ENCODE results near the gene ALX3. TPM values are rescaled to one million over a fixed set of nuclear protein-coding genes. Genes with fewer than 3 reads are reported as not detected.

The ALX3 gene
- total RNA-seq, 1 experiment from 2014 or later: 0.15 TPM

GRCh38 chr1:110057963-110058518 is 12.4 kb downstream of the ALX3 start:
- Mint-ChIP-seq H3K9me3 (no peaks in the 10 kb centered on the region), H3K27me3 (ENCODE audit: low read depth) (no peaks in the 10 kb centered on the region), H3K4me1 (no peaks in the 10 kb centered on the region), H3K36me3 (peaks cover 49% of the 10 kb centered on the region), H3K4me3 (no peak overlapping the region), H3K27ac (no peak overlapping the region)
- ChIA-PET CTCF (interaction anchor here (1.4 to 4.4 kb wide), 3 partner anchors 22 to 30 kb away, joined by 4 to 42 read pairs (median 24); partner anchors contain the start of gene STRIP1), POLR2A (no interaction called here)
- DNase-seq (ENCODE audit: low spot score): no peak
- ATAC-seq: no peak
- TF ChIP-seq NFATC4 (CRISPR knock-in tag; IDR thresholded peaks at IDR 0.05): no peak
- no peak for TF ChIP-seq EMX1 (CRISPR knock-in tag; IDR thresholded peaks at IDR 0.05)

GRCh38 chr1:110056776-110057175 is 13.7 kb downstream of the ALX3 start:
- Mint-ChIP-seq H3K9me3 (no peaks in the 10 kb centered on the region), H3K4me1 (no peaks in the 10 kb centered on the region), H3K27ac (no peak overlapping the region), H3K4me3 (no peak overlapping the region), H3K27me3 (ENCODE audit: low read depth) (no peaks in the 10 kb centered on the region), H3K36me3 (peaks cover 56% of the 10 kb centered on the region)
- TF ChIP-seq GABPB1 (CRISPR knock-in tag; IDR thresholded peaks at IDR 0.05) (no peak), RORB (CRISPR knock-in tag; IDR thresholded peaks at IDR 0.05) (no peak), SMAD3 (CRISPR knock-in tag; IDR thresholded peaks at IDR 0.05; ENCODE audit: borderline replicate concordance) (no peak), PRDM15 (CRISPR knock-in tag; IDR thresholded peaks at IDR 0.05) (no peak), NFYB (CRISPR knock-in tag; conservative IDR thresholded peaks at IDR 0.05; ENCODE audit: low read depth) (no peak), AFF4 (CRISPR knock-in tag; IDR thresholded peaks at IDR 0.05; ENCODE audit: borderline replicate concordance) (no peak)
- TF ChIP-seq, protein P1, sequence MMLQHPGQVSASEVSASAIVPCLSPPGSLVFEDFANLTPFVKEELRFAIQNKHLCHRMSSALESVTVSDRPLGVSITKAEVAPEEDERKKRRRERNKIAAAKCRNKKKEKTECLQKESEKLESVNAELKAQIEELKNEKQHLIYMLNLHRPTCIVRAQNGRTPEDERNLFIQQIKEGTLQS (CRISPR knock-in tag; conservative IDR thresholded peaks at IDR 0.05): no peak
- TF ChIP-seq, protein P2, sequence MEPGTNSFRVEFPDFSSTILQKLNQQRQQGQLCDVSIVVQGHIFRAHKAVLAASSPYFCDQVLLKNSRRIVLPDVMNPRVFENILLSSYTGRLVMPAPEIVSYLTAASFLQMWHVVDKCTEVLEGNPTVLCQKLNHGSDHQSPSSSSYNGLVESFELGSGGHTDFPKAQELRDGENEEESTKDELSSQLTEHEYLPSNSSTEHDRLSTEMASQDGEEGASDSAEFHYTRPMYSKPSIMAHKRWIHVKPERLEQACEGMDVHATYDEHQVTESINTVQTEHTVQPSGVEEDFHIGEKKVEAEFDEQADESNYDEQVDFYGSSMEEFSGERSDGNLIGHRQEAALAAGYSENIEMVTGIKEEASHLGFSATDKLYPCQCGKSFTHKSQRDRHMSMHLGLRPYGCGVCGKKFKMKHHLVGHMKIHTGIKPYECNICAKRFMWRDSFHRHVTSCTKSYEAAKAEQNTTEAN (CRISPR knock-in tag; IDR thresholded peaks at IDR 0.05): no peak
- no peak for ATAC-seq
- POLR2A ChIA-PET: no interaction called here
- CTCF ChIA-PET: interaction anchor here (1.2 to 1.4 kb wide), 2 partner anchors 27 to 31 kb away, joined by 3 to 4 read pairs; no protein-coding TSS in a partner anchor
- no peak for DNase-seq (ENCODE audit: low spot score)

DNA sequence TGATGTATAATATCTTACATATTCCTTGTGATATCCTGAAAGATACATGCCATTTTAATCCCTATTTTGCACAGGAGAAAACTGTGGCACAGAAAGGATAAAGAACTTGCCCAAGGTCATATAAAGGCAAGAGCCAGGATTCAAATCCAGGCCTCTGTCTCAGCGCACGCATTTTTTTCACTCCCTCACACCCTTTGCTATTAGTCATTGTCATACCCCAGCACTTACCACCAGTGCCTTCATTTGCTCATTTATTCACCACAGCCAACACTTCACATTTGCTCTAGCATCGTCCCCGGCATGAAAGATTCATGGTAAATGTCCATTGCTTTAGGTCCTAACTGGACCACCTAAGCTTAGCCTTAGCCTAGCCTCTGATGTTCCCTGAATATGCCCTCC is 14.2 kb downstream of the ALX3 start:
- ChIA-PET CTCF (interaction anchor here (1.2 kb wide), 1 partner anchor 32 kb away, joined by 3 read pairs; no protein-coding TSS in a partner anchor), POLR2A (no interaction called here)

More for the DNA sequence above, 14.2 kb downstream of the ALX3 start:
- Mint-ChIP-seq H3K27ac (no peak overlapping the region), H3K27me3 (ENCODE audit: low read depth) (no peaks in the 10 kb centered on the region), H3K36me3 (peaks cover 61% of the 10 kb centered on the region), H3K4me3 (no peak overlapping the region), H3K9me3 (no peaks in the 10 kb centered on the region), H3K4me1 (no peaks in the 10 kb centered on the region)
- ATAC-seq (no peak), DNase-seq (ENCODE audit: low spot score) (no peak)
- no peak for TF ChIP-seq TP53 (CRISPR knock-in tag; IDR thresholded peaks at IDR 0.05)

All from WTC11 (cell line).